Heart left ventricle (tissue), 16 donors: ENCODE measurements around the gene PER1. TPM values are rescaled to one million over a fixed set of nuclear protein-coding genes. Genes with fewer than 3 reads are reported as not detected.

Experiments
- ATAC-seq, 4 donors: fragments of 200-7000 bp; cut with Tn5 transposase; one replicate each; pipeline ENCODE4 v1.9.1; 2020 to 2022; ENCODE audit warnings: moderate library complexity in 4 of 4, mild to moderate bottlenecking in 3 of 4, moderate number of reproducible peaks in 1 of 4
- DNase-seq, 5 donors: peaks; one replicate each; pipeline ENCODE4 v3.0.0-alpha.2; 2020
- H3K27ac ChIP-seq, 12 donors: fragments of 200-600 bp; sonication (generic) in 4 of 12; one replicate each; pipeline versions ENCODE4 v1.5.0 to v1.8.0; 2016 to 2022; ENCODE audit warnings: mild to moderate bottlenecking in 2 of 12
- H3K27me3 ChIP-seq, 9 donors: fragments of 200-600 bp; sonication (generic) in 2 of 9; one replicate each; pipeline versions ENCODE4 v1.5.1 to v1.8.0; 2016 to 2022; ENCODE audit warnings: mild to moderate bottlenecking in 3 of 9
- H3K36me3 ChIP-seq, 9 donors: fragments of 200-600 bp; sonication (generic) in 2 of 9; one replicate each; pipeline versions ENCODE4 v1.5.0 to v1.8.0; 2018 to 2022; ENCODE audit warnings: mild to moderate bottlenecking in 2 of 9
- H3K4me1 ChIP-seq, 12 donors: fragments of 200-600 bp; sonication (generic) in 4 of 12; one replicate each; pipeline versions ENCODE4 v1.5.0 to v1.8.0; 2016 to 2022; ENCODE audit warnings: mild to moderate bottlenecking in 3 of 12
- H3K4me3 ChIP-seq, 12 donors: fragments of 200-600 bp; sonication (generic) in 4 of 12; one replicate each; pipeline versions ENCODE4 v1.5.0 to v1.8.0; 2017 to 2022; ENCODE audit warnings: mild to moderate bottlenecking in 9 of 12, moderate library complexity in 4 of 12
- H3K9me3 ChIP-seq, 12 donors: fragments of 200-600 bp; sonication (generic) in 4 of 12; one replicate each; pipeline versions ENCODE4 v1.5.0 to v1.8.0; 2016 to 2022; ENCODE audit warnings: mild to moderate bottlenecking in 1 of 12
- POLR2A ChIP-seq, 2 donors: fragments of 450-650 bp; IDR thresholded peaks; one replicate each; pipeline ENCODE4 v1.6.1; 2017; ENCODE audit warnings: antibody characterized with exemption in 2 of 2, mild to moderate bottlenecking in 2 of 2, moderate library complexity in 2 of 2
- WGBS, 4 donors: extraction: QIAGEN DNeasy Blood & Tissue Kit in 2 of 4; methylation state at CpG; one replicate each; pipeline versions ENCODE4 v1.1.5 to v1.1.7; 2013 to 2018; 5-methylcytosine and 5-hydroxymethylcytosine counted together
- intact Hi-C, 10 donors: fragments of 100-400 bp; cut with DNase I; formaldehyde crosslinking; loops; one replicate each; pipeline versions ENCODE4 v1.11.1 to v1.14.2; 2022
- polyA plus RNA-seq, 2 donors: library from polyadenylated mRNA; stranded (reverse); fragments of 200-250 nt; gene quantifications; one replicate each; pipeline ENCODE4 v1.2.3, GENCODE V29; 2013
- total RNA-seq, 9 donors: library from RNA; depleted of rRNA in 2 of 9; stranded (reverse); fragments of >200 nt in 2 of 9; fragmentation: NEBNext Ultra II Directional in 3 of 9; extraction: Animal tissue kit (Norgen Biotek cat#: 25700) in 3 of 9; gene quantifications; one replicate each; pipeline versions ENCODE4 v1.1.0 to v1.2.4, GENCODE V29; 2016 to 2023
- TF ChIP-seq, protein P1 (sequence below), 12 donors: fragments of 200-600 bp; sonication (generic) in 4 of 12; IDR thresholded peaks; one replicate each; pipeline versions ENCODE4 v1.5.0 to v1.8.0; 2018 to 2022; ENCODE audit warnings: antibody characterized with exemption in 12 of 12, mild to moderate bottlenecking in 5 of 12
- donor health status: ischemic (EF 13 %, LVEDD 7.1; RV severe dilation, severe dysfunction).
- donor health status: healthy with polysubstance abuse.
- donor health status: DM: no; HTN: yes; CAD: no.
- donor health status: DM: no; HTN: no; CAD: no.
- donor health status: ischemic (EF 25% LVEDD 6.9; RV normal size, moderate dysfunction).
- donor health status: ischemic (EF 25% LVEDD 5.7; RV mildly dilated, moderate dysfunction).
- donor health status: healthy.
- donor health status: DM: yes; HTN: yes; CAD: no.
- donor health status: ischemic (EF 35%, LVEDD 5.7; RV mildly dilated, moderate dysfunction).
- donor health status: nonischemic (EF 11% LVEDD 7.7; RV severe dilation, severe dysfunction).
- donor health status: DM: yes; HTN: yes; CAD: no.
- donor health status: PGD.
- donor health status: ischemic (EF 29% LVEDD 5.4; RV normal size, mild dysfunction).
- donor health status: nonischemic (EF 23%, LVEDD 6.1; RV moderate dilation, normal function).

The PER1 gene
- total and polyA plus RNA-seq, 11 donors, result 40.2 to 164 (median 92.1) TPM

DNA sequence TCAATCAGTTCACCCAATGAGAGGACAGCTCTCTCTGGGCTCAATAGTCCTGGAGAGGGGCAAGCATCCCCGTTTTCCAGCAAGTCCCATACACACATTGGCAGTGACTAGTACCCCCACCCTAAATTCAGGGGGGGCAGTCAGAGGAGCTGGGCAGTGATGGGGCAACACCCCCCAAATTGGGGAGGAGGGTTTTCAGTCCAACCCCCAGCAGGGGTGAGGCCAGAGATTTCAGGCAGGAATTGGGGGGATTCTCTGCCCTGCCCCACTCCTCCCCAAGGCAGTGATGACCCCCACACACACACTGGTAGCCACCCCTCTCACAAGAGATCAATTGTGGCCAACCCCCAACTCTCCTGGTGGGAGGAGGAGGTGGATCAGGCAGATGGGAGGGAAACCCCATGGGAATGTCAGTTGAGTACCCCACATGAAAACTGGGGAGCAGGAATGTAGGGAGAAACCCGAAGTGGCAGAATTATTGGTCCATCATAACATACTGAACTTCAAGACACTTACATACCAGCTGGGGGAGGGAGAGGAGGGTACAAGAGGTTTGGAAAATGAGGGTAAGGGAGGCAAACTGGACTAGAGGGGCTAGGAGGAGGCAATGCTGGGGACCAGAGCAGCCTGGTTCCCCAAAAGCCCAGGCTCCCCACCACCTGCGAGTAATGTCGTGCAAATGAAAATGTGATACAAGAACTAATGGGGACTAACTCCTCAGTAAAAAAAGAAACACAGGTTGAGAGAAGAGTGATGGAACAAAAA is 7.4 kb upstream of the PER1 start:
- no peaks in the 10 kb centered on the region for H3K27me3 ChIP-seq
- intact Hi-C loops, result loop anchor here in 8 of 10 donors (1.0 to 10.0 kb wide), 6 partner anchors 21 to 315 kb away; partner anchors contain the start of genes HES7 (in 6 of the 8), CYB5D1 (in 1 of the 8), NAA38 (in 1 of the 8) and TMEM88 (in 1 of the 8)
- H3K4me1 ChIP-seq, result peaks cover 24 to 75% (median 42%) of the 10 kb centered on the region in 12 donors
- no peak for ATAC-seq
- H3K4me3 ChIP-seq, result no peak overlapping the region
- 63 to 78% (median 72%) methylated on average over 4 of the region's 4 CpGs for WGBS, 4 donors
- H3K27ac ChIP-seq, result peak overlapping the region in 10 of 12 donors; percentile 78 to 100 (median 96)
- TF ChIP-seq, protein P1, sequence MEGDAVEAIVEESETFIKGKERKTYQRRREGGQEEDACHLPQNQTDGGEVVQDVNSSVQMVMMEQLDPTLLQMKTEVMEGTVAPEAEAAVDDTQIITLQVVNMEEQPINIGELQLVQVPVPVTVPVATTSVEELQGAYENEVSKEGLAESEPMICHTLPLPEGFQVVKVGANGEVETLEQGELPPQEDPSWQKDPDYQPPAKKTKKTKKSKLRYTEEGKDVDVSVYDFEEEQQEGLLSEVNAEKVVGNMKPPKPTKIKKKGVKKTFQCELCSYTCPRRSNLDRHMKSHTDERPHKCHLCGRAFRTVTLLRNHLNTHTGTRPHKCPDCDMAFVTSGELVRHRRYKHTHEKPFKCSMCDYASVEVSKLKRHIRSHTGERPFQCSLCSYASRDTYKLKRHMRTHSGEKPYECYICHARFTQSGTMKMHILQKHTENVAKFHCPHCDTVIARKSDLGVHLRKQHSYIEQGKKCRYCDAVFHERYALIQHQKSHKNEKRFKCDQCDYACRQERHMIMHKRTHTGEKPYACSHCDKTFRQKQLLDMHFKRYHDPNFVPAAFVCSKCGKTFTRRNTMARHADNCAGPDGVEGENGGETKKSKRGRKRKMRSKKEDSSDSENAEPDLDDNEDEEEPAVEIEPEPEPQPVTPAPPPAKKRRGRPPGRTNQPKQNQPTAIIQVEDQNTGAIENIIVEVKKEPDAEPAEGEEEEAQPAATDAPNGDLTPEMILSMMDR (IDR thresholded peaks at IDR 0.05), result no peak
- TF ChIP-seq POLR2A (IDR thresholded peaks at IDR 0.05), result no peak
- H3K36me3 ChIP-seq, result peaks cover 0 to 33% (median 22%) of the 10 kb centered on the region in 9 donors
- no peaks in the 10 kb centered on the region for H3K9me3 ChIP-seq
- DNase-seq, result peak in 1 of 5 donors; percentile 22

DNA sequence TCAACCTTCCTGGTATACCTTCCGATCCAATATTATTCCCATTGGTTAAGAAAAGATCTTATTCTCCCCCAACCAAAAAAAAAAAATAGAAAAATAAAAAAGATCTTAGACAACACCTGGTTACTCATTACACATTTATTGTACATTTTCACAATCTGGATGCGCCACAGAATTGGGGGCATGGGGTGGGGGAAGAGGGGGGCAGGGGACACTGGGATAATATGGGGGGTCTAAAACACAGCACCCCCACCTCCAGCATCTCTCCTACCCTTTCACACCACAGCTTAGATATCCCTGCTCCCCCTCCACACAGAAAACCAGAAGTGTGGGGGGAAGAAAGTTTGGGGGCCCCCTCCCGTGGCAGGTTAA is 6.8 kb upstream of the PER1 start:
- H3K27me3 ChIP-seq, result no peaks in the 10 kb centered on the region
- no peaks in the 10 kb centered on the region for H3K9me3 ChIP-seq
- H3K4me3 ChIP-seq, result peak overlapping the region in 2 of 12 donors; percentile 11 to 16
- H3K27ac ChIP-seq, result peak overlapping the region in 11 of 12 donors; percentile 78 to 100 (median 97)
- intact Hi-C loops, result loop anchor here in 6 of 10 donors (1.0 to 10.0 kb wide), 6 partner anchors 21 to 314 kb away; partner anchors contain the start of genes HES7 (in 3 of the 6), CYB5D1 (in 1 of the 6), NAA38 (in 1 of the 6) and TMEM88 (in 1 of the 6)
- peaks cover 20 to 74% (median 36%) of the 10 kb centered on the region in 12 donors for H3K4me1 ChIP-seq
- H3K36me3 ChIP-seq, result peaks cover 0 to 33% (median 22%) of the 10 kb centered on the region in 9 donors
- 53 to 63% (median 57%) methylated on average over 3 of the region's 3 CpGs for WGBS, 4 donors
- TF ChIP-seq POLR2A (IDR thresholded peaks at IDR 0.05), result no peak
- TF ChIP-seq, protein P1 (IDR thresholded peaks at IDR 0.05), result no peak
- DNase-seq, result peak in 1 of 5 donors; percentile 0
- ATAC-seq, result no peak

DNA sequence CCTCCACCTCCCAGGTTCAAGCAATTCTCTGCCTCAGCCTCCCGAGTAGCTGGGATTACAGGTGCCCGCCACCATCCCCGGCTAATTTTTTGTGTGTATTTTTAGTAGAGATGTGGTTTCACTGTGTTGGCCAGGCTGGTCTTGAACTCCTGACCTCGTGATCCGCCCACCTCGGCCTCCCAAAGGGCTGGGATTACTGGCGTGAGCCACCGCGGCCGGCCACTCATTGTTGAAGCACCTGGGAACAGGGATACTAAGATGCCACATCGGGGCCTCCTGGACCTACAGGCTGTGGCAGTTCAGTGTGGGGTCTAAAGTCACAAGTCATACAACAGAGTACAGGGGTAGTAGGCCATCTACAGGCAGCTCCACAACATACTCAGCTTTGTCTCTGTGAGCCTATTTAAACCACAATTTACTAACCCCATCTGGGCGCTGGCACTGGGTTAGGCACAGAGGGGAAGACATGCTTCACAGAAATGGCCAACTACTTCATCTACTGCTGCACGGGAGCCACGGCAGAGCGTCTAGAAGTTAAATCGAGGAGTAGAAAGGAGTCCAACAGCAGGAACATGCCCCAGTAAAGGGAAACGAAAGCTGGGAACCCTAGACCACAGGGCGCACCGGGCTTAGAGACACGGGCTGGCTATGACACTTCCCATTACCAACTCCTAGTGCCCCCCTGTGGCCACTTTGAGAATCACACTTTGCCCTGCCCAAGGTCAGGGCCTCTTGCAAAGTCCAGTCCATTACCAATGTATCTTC is 6.2 kb upstream of the PER1 start:
- ATAC-seq (peak in 3 of 4 donors; percentile 4 to 9 (median 6)), DNase-seq (peak; percentile 89 to 94 (median 92))
- peaks cover 0 to 33% (median 22%) of the 10 kb centered on the region in 9 donors for H3K36me3 ChIP-seq
- H3K27ac ChIP-seq, result peak overlapping the region in 11 of 12 donors; percentile 78 to 100 (median 97)
- no peaks in the 10 kb centered on the region for H3K27me3 ChIP-seq
- intact Hi-C loops, result loop anchor here in 7 of 10 donors (1.0 to 10.0 kb wide), 7 partner anchors 20 to 314 kb away; partner anchors contain the start of genes HES7 (in 3 of the 7), CYB5D1 (in 1 of the 7), NAA38 (in 1 of the 7) and TMEM88 (in 1 of the 7)
- TF ChIP-seq, protein P1 (IDR thresholded peaks at IDR 0.05), result peak; percentile 88 to 96 (median 94)
- TF ChIP-seq POLR2A (IDR thresholded peaks at IDR 0.05), result peak in 1 of 2 donors; percentile 21
- H3K4me1 ChIP-seq, result peaks cover 18 to 74% (median 34%) of the 10 kb centered on the region in 12 donors
- WGBS, 4 donors, result 39 to 44% (median 42%) methylated on average over 17 to 20 of the region's 20 CpGs
- no peaks in the 10 kb centered on the region for H3K9me3 ChIP-seq
- H3K4me3 ChIP-seq, result peak overlapping the region in 3 of 12 donors; percentile 7 to 16 (median 11)
